ENCODE measurements around the gene C1orf167. TPM values are rescaled to one million over a fixed set of nuclear protein-coding genes. Genes with fewer than 3 reads are reported as not detected.
"Not testable (repeated sequence)": the region's sequence is repeated elsewhere in the genome, so short reads cannot be mapped to it uniquely, and the experiment has no call there.

Gene C1orf167
- total and polyA plus RNA-seq, 4 donors: 0.37 TPM; not detected in 3

DNA sequence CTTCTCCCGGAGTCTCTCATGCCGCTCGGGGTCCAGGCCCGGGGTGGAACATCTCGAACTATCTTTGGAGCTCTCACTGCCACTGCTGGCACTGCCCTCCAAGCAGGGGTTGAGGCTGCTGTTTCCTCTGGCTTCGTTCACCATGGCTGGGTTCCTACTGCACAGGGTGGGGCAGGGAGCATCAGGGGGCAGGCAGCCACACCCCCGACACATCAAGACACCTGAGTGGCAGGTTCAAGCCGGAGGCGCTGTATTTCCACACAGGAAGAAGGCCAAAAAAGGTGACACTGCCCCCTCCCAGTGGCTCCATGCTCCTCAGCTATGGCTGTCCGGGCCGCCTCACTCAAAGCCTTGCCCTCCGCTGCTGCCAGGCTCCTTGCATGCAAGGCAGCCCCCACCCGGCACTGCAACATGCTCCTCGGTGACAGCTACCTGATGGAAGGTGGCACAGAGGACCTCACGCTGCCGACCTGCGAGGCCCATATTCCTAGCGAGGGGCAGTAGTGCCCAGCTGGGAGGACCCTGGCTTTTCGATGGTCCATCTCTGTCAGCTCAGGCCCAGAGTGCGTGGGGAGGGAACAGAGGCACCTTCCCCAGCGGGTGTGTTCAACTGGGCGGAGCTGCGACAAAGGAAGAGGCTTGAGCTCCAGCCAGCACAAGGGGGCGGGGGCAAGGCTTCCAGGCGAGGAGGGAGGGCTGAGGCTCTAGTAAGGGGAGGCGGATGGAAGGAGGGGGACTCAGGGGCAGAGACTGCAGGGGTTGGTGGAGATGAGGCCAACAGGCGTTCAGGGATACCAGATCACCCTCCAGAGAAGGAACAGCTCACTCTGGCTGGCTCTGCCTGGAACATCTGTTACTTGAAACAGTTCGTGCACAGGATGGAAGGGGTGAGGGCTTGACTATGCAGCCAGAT is 41.2 kb downstream of the C1orf167 start:
- peaks cover 4 to 23% (median 16%) of the 10 kb centered on the region in 4 donors for H3K36me3 ChIP-seq (ENCODE audit: control insufficient read depth in 4 of 4, insufficient read depth in 3 of 4, low read depth in 1 of 4, low read length in 3 of 4)
- no peaks in the 10 kb centered on the region for H3K9me3 ChIP-seq (ENCODE audit: control insufficient read depth in 4 of 4, low read length in 3 of 4)
- H3K27me3 ChIP-seq (ENCODE audit: control insufficient read depth in 4 of 4, insufficient read depth in 4 of 4, low read length in 3 of 4): no peaks in the 10 kb centered on the region
- H3K9ac ChIP-seq (ENCODE audit: low read depth in 1 of 2, low read length in 2 of 2): peak overlapping the region; percentile 48 to 56
- H3K4me1 ChIP-seq (ENCODE audit: control insufficient read depth in 4 of 4, insufficient read depth in 4 of 4, low read length in 3 of 4): peaks cover 7 to 53% (median 41%) of the 10 kb centered on the region in 4 donors
- DNase-seq (ENCODE audit: low spot score): peak; percentile 82
- TF ChIP-seq YY1 (IDR thresholded peaks at IDR 0.05) (no peak), RAD21 (IDR thresholded peaks at IDR 0.05) (peak in 1 of 2 donors; percentile 48), TAF1 (conservative IDR thresholded peaks at IDR 0.05) (no peak), RXRA (IDR thresholded peaks at IDR 0.05) (no peak), SP1 (IDR thresholded peaks at IDR 0.05) (peak; percentile 41)
- H3K27ac ChIP-seq (ENCODE audit: low read depth in 1 of 2, low read length in 2 of 2): peak overlapping the region; percentile 97 to 98
- H3K4me3 ChIP-seq (ENCODE audit: low read depth in 1 of 3, low read length in 3 of 3): peak overlapping the region; percentile 36 to 39 (median 36)
- 39% methylated on average over 28 of the region's 28 CpGs for WGBS

DNA sequence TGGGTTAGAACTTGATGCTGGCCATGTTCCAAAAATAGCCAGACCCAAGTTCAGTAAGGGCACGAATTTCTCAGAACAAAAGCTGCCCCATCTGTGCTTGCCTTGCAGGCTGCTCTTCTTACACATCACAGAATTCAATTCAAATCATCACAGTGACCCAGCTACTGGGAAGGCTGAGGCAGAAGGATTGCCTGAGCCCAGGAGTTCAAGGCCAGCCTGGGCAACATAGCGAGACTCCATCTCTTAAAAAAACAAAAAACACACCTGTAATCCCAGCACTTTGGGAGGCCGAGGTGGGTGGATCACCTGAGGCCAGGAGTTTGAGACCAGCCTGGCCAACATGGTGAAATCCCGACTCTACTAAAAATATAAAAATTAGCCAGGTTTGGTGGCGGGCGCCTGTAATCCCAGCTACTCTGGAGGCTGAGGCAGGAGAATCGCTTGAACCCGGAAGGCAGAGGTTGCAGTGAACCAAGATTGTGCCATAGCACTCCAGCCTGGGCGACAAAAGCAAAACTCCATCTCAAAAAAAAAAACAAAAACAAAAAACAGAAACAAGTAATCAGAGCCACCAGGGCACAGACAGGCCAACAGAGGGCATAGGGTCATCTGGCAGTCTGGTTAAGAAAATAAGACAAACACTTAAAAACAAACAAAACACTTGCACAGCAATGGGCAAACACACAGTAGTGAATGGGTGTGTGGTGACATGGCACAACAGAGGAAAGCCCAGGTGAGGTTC is 42.1 kb downstream of the C1orf167 start:
- Histone ChIP-seq H3K36me3 (ENCODE audit: control insufficient read depth in 4 of 4, insufficient read depth in 3 of 4, low read depth in 1 of 4, low read length in 3 of 4) (peaks cover 3 to 19% (median 13%) of the 10 kb centered on the region in 4 donors), H3K27ac (ENCODE audit: low read depth in 1 of 2, low read length in 2 of 2) (peak overlapping the region; percentile 97 to 98), H3K9ac (ENCODE audit: low read depth in 1 of 2, low read length in 2 of 2) (peak overlapping the region in 1 of 2 donors; percentile 96), H3K4me3 (ENCODE audit: low read depth in 1 of 3, low read length in 3 of 3) (peak overlapping the region in 2 of 3 donors; percentile 10 to 72), H3K4me1 (ENCODE audit: control insufficient read depth in 4 of 4, insufficient read depth in 4 of 4, low read length in 3 of 4) (peaks cover 7 to 53% (median 42%) of the 10 kb centered on the region in 4 donors)
- TF ChIP-seq GABPA (IDR thresholded peaks at IDR 0.05 in 1 of 2, conservative IDR thresholded peaks at IDR 0.05 in 1 of 2) (peak in 1 of 2 donors; percentile 28), FOXA2 (IDR thresholded peaks at IDR 0.05) (peak; percentile 55), HNF4A (conservative IDR thresholded peaks at IDR 0.05) (peak; percentile 60 to 69), RAD21 (IDR thresholded peaks at IDR 0.05) (peak; percentile 17 to 24), TAF1 (conservative IDR thresholded peaks at IDR 0.05) (peak; percentile 50), YY1 (IDR thresholded peaks at IDR 0.05) (peak; percentile 91), SP1 (IDR thresholded peaks at IDR 0.05) (peak; percentile 67), RXRA (IDR thresholded peaks at IDR 0.05) (peak; percentile 82 to 85)
- TF ChIP-seq, protein P1, sequence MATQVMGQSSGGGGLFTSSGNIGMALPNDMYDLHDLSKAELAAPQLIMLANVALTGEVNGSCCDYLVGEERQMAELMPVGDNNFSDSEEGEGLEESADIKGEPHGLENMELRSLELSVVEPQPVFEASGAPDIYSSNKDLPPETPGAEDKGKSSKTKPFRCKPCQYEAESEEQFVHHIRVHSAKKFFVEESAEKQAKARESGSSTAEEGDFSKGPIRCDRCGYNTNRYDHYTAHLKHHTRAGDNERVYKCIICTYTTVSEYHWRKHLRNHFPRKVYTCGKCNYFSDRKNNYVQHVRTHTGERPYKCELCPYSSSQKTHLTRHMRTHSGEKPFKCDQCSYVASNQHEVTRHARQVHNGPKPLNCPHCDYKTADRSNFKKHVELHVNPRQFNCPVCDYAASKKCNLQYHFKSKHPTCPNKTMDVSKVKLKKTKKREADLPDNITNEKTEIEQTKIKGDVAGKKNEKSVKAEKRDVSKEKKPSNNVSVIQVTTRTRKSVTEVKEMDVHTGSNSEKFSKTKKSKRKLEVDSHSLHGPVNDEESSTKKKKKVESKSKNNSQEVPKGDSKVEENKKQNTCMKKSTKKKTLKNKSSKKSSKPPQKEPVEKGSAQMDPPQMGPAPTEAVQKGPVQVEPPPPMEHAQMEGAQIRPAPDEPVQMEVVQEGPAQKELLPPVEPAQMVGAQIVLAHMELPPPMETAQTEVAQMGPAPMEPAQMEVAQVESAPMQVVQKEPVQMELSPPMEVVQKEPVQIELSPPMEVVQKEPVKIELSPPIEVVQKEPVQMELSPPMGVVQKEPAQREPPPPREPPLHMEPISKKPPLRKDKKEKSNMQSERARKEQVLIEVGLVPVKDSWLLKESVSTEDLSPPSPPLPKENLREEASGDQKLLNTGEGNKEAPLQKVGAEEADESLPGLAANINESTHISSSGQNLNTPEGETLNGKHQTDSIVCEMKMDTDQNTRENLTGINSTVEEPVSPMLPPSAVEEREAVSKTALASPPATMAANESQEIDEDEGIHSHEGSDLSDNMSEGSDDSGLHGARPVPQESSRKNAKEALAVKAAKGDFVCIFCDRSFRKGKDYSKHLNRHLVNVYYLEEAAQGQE (IDR thresholded peaks at IDR 0.05): peak; percentile 81
- not testable (repeated sequence) for H3K9me3 ChIP-seq (ENCODE audit: control insufficient read depth in 4 of 4, low read length in 3 of 4); H3K27me3 ChIP-seq (ENCODE audit: control insufficient read depth in 4 of 4, insufficient read depth in 4 of 4, low read length in 3 of 4); DNase-seq (ENCODE audit: low spot score)
- WGBS: 35% methylated on average over 9 of the region's 9 CpGs
